NOMO-1 treated with DMSO at 0.1 percent for 48 hours (cell line): ENCODE data around the gene CXorf66.
"Not testable (repeated sequence)": the region's sequence is repeated elsewhere in the genome, so short reads cannot be mapped to it uniquely, and the experiment has no call there.

ENCODE experiments used
- DNase-seq: peaks from one replicate; lab custom pipeline; 2025; ENCODE audit not compliant: unreplicated experiment; lab: John Stamatoyannopoulos, UW

CXorf66 gene

DNA sequence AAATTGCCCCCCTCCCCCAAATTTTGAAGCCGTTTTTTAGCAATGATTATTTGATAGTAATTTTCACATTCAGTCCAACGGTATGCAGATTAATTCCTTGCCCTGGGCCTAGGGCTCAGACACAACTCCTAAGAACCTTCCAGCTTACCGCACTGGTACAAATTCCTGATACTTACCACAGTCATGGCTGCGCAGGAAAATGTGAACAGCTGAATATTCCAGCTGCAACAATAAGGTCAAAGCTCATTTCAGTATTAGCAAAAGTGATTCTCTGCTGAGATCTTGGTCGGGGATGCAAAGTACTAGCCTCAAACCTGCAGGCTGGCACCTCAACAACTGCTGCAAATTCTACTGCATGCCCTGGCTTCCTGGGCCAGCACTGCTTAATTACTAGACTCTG lies 35.4 kb downstream of the CXorf66 start:
- no peak for DNase-seq

DNA sequence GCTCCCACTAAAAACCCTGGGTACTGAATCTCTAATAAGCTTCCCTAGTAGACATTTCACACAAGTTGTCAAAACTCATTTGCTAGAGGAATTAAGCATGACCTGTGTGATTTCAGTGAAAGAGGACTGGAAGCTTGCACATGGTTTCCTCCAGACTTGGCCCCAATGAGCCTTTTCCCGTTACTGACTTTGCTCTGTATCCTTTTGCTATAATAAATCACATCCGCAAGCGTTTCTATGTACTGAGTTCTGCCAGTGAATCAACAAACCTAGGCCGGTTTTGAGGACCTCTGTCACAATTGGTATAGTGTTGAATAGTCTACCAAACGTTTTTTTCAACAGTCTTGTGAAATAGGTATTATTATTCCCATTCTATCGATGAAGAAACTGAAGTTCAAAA lies 40.6 kb downstream of the CXorf66 start:
- DNase-seq: no peak

DNA sequence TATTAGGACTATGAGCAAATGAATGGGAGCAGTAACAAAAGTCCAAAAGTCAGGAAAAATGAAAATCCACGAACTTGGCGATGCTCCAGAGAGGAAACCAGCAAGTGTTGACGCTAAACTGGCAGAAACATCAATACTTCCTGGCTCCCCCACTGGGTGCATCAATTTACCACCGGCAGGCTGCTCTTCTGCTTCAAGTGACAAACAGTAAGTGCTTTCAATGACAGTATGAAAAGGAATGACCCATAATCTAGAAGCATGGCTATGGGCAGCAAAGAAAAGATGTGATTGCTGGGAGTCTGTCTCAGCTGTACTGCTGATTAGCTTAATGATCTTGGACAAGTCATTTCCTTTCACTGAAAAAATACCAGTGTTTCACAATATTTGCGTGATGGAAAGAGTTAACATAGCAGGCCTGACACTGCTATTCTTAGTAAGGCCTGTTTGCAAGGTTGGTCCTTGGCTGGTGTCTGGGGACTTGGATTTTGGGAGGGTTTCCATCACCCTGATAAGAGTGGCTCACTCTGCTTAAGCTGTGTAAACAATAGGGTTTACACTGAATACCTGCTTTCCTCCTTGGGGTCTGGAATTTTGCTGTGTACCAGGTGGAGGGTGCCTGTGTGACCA lies 41.1 kb downstream of the CXorf66 start:
- DNase-seq: no peak

DNA sequence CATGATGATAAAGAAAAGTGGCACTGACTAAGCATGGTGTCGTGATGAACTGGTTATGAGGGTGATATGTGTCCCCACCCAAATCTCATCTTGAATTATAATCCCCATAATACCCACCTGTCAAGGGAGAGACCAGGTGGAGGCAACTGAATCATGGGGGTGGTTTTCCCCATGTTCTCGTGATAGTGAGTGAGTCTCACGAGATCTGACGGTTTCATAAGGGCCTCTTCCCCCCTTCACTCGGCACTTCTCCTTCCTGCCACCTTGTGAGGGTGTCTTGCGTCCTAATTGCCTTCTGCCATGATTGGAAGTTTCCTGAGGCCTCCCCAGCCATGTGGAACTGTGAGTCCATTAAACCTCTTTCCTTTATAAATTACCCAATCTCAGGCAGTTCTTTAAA lies 44.2 kb downstream of the CXorf66 start:
- DNase-seq: not testable (repeated sequence)

DNA sequence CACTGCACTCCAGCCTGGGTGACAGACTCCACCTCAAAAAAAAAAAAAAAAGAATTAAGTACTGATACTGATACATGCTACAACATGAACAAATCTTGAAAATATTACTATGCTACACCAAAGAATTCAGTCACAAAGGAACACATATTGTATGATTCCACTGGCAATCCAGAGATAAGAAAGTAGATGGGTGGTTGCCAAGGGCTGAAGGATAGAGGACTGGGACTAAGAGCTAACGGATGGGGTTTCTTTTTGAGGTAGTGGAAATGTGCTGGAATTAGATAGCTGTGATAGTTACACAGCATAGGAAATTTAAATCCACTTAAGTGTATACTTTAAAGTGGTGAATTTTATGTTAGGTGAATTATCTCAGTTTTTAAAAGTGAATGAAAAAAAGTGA lies 45.0 kb downstream of the CXorf66 start:
- no peak for DNase-seq

DNA sequence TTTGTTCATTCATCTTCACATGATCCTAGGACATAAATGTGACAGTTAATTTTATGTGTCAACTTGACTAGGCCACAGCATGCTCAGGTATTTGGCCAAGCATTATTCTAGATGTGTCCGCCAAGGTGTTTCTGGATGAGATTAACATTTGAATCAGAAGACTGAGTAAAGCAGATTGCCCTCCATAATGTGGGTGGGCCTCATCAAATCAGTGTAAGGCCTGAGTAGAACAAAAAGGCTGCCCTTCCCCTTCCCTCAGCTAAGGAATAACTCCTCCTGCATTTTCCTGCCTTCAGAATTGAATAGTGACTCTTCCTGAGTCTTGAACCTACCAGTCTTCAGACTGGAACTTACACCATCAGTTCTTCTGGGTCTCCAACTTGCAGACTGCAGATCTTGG lies 50.9 kb downstream of the CXorf66 start:
- no peak for DNase-seq

DNA sequence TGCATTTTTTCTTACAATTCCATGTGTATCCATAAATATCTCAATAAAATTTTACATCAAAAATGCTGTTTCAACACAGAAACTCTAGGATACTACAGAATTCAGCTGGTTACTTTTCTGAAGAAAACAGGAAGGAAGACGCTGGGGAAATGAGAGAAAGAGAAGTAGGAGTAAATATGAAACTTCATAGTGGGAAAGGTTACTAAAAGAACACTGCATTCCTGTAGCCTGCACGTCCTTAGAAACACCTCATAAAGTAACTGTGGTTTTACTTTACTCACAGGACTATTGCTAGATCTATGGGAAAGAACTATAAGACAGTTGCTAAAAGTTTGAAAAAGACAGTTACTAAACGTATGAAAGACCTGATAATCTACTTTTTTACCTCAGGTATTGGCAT lies 55.6 kb downstream of the CXorf66 start:
- DNase-seq: peak; percentile 7

DNA sequence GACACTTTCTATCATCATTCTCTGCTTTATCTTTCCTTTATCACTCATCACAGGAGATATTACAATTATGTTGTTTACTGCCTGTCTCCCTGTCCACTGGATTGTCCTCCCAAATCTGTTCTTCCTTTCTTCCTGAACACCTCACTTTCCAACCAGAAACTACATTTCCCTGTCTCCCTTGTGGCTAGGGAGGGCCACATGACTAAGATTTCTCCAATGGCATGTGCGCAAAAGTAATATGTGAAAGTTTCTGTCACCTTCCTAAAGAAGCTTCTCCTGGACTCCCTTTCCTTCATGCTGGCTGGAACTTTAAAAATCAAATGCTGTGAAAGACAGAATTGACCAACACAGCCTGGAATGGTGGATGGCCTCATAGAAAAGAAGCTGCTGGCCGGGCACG lies 58.2 kb downstream of the CXorf66 start:
- no peak for DNase-seq

DNA sequence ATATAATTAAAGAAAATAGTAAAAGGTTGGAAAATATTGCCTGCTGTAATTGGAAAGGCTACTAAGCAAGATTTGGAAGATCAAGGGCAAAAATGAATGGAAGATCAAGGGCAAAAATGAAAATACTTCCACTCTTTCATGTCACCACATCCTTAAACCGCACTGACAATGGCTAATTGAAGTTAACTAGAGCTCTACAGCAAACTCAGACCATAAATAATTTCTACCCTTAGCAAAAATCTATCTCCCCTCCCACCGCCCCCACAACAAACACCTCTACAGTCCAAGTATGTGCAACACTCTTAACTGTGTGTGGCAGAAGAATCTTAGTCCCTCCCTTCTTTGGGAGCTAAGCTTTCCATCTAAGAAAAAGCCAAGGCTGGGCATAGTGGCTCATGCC lies 59.6 kb downstream of the CXorf66 start:
- DNase-seq: no peak
